HG03558 (cell line): ENCODE data around the gene DENND4B.

ENCODE experiments used
- ATAC-seq: cut with Tn5 transposase; IDR thresholded peaks from one replicate; pipeline ENCODE4 v1.9.1; 2021; ENCODE audit warnings: moderate number of reproducible peaks; ENCODE audit not compliant: unreplicated experiment; ENCODE audit errors: extremely low read depth

DENND4B gene

GRCh38 chr1:153968972-153969371 lies 22.5 kb upstream of the DENND4B start:
- ATAC-seq = no peak

- ATAC-seq = no peak
These were observed 21.9 kb upstream of the DENND4B start for GRCh38 chr1:153968408-153968807.

- ATAC-seq = no peak
These were observed 21.5 kb upstream of the DENND4B start for GRCh38 chr1:153968000-153968363.

- peak; percentile 61 for ATAC-seq
These were observed 20.8 kb upstream of the DENND4B start, which contains the start of gene CREB3L4 for GRCh38 chr1:153967107-153967999. CREB3L4 (plus strand) TSS chr1:153967902; CDS start chr1:153968526, 624 bp downstream.

- no peak for ATAC-seq
These were observed 17.4 kb upstream of the DENND4B start for GRCh38 chr1:153963850-153964331.

GRCh38 chr1:153963030-153963849 lies 16.7 kb upstream of the DENND4B start, which contains the start of gene SLC39A1:
SLC39A1 (minus strand) TSS chr1:153963537; CDS start chr1:153962715, 822 bp downstream.
- no peak for ATAC-seq

- ATAC-seq = no peak
These were observed 15.8 kb upstream of the DENND4B start for GRCh38 chr1:153962088-153963029.

GRCh38 chr1:153961421-153961820 lies 14.9 kb upstream of the DENND4B start:
- no peak for ATAC-seq

- no peak for ATAC-seq
These were observed 13.7 kb upstream of the DENND4B start for GRCh38 chr1:153960206-153960605.

- ATAC-seq = no peak
These were observed 12.9 kb upstream of the DENND4B start for GRCh38 chr1:153959454-153959853.

GRCh38 chr1:153958961-153959260 lies 12.4 kb upstream of the DENND4B start:
- ATAC-seq = no peak

- ATAC-seq = peak; percentile 37
These were observed 11.8 kb upstream of the DENND4B start, which contains the start of gene CRTC2 for GRCh38 chr1:153958111-153958960. CRTC2 (minus strand) TSS chr1:153958612; CDS start chr1:153958497, 115 bp downstream.

- no peak for ATAC-seq
These were observed 11.2 kb upstream of the DENND4B start for GRCh38 chr1:153957744-153958110.

GRCh38 chr1:153956997-153957715 lies 10.6 kb upstream of the DENND4B start:
- no peak for ATAC-seq

GRCh38 chr1:153954826-153955225 lies 8.3 kb upstream of the DENND4B start:
- ATAC-seq = no peak

GRCh38 chr1:153953859-153954365 lies 7.4 kb upstream of the DENND4B start:
- ATAC-seq = no peak

- no peak for ATAC-seq
These were observed 5.3 kb upstream of the DENND4B start for GRCh38 chr1:153951801-153952200.

GRCh38 chr1:153951183-153951582 lies 4.7 kb upstream of the DENND4B start:
- ATAC-seq = no peak
